Measurements from ENCODE around the gene NT5M. TPM values are rescaled to one million over a fixed set of nuclear protein-coding genes. Genes with fewer than 3 reads are reported as not detected.

Gene NT5M
- total RNA-seq, 1 experiment from 2014 or later, result 10.8 TPM

DNA sequence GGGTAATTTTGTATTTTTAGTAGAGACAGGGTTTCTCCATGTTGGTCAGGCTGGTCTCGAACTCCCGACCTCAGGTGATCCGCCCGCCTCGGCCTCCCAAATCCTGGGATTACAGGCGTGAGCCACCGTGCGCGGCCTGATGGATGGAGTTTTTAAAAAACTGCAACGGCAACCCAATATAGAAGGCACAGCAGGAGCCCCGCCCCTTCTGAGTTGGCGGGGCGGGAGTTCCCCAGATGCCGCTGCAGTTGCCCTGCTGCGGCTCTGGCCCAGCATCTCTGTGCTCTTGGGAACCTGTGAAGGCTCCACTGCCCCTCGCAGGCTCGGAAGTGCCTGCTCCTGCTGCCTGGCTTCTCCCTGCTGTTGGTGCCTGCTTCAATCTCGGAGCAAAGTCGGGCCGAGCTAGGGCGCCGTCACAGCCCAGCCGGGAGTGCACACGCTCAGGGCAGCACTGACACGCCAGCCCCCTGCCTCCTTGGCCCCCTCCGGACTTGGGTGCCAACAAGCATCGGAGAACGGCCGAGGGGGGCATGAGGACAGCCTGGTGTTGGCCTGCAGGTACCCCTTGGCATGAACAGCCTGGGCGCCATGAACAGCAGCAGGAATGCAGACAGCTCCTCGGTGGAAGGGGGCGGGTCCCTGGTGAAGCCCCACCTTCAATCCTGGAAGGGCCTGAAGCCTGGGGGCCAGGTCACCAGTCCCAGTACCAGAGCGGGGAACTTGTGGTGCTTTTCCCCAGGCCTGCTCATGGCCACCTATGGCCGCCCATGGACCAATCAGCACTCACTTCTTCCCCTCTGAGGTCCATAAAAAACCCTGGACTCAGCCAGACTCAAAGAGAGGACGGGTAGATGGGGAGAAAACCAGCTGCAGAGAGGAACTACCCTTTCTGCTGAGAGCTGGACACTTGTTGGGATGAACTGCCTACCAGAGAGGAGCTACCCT lies 2.3 kb upstream of the NT5M start (continued):
- TF ChIP-seq ZNF425 (CRISPR knock-in tag; conservative IDR thresholded peaks at IDR 0.05) (no peak), ZNF121 (CRISPR knock-in tag; IDR thresholded peaks at IDR 0.05) (no peak), ZNF671 (CRISPR knock-in tag; IDR thresholded peaks at IDR 0.05) (no peak), ELF4 (CRISPR knock-in tag; IDR thresholded peaks at IDR 0.05; ENCODE audit: low read depth) (no peak), TCF7 (CRISPR knock-in tag; IDR thresholded peaks at IDR 0.05; ENCODE audit: low read depth) (no peak), NFE2L1 (CRISPR knock-in tag; IDR thresholded peaks at IDR 0.05) (no peak), SMAD4 (CRISPR knock-in tag; IDR thresholded peaks at IDR 0.05) (no peak), ERG (CRISPR knock-in tag; IDR thresholded peaks at IDR 0.05) (no peak), CTCF (IDR thresholded peaks at IDR 0.05) (no peak), USF1 (CRISPR knock-in tag; IDR thresholded peaks at IDR 0.05) (no peak; the same call in 1 of the 2 replicates), MXD4 (CRISPR knock-in tag; IDR thresholded peaks at IDR 0.05; ENCODE audit: borderline replicate concordance) (no peak), MYBL2 (CRISPR knock-in tag; IDR thresholded peaks at IDR 0.05) (no peak), HMGA2 (CRISPR knock-in tag; IDR thresholded peaks at IDR 0.05) (no peak), STAT6 (CRISPR knock-in tag; conservative IDR thresholded peaks at IDR 0.05; ENCODE audit: low read depth) (peak; percentile 96), ATF1 (CRISPR knock-in tag; IDR thresholded peaks at IDR 0.05) (no peak), CREM (CRISPR knock-in tag; IDR thresholded peaks at IDR 0.05) (no peak), ATF6 (CRISPR knock-in tag; IDR thresholded peaks at IDR 0.05) (no peak), ZBTB21 (CRISPR knock-in tag; IDR thresholded peaks at IDR 0.05; ENCODE audit: borderline replicate concordance) (peak; percentile 72; the same call in 1 of the 2 replicates), OVOL2 (CRISPR knock-in tag; IDR thresholded peaks at IDR 0.05; ENCODE audit: borderline replicate concordance) (no peak), CDX4 (CRISPR knock-in tag; IDR thresholded peaks at IDR 0.05; ENCODE audit: borderline replicate concordance) (no peak), HMGXB4 (CRISPR knock-in tag; IDR thresholded peaks at IDR 0.05) (no peak; the same call in 1 of the 2 replicates), JUN (CRISPR knock-in tag; IDR thresholded peaks at IDR 0.05) (no peak), SMAD3 (CRISPR knock-in tag; IDR thresholded peaks at IDR 0.05; ENCODE audit: borderline replicate concordance) (no peak), ZNF423 (CRISPR knock-in tag; IDR thresholded peaks at IDR 0.05) (no peak), PRRX2 (CRISPR knock-in tag; IDR thresholded peaks at IDR 0.05) (no peak), TP53 (CRISPR knock-in tag; IDR thresholded peaks at IDR 0.05) (peak; percentile 80)
